ENCODE measurements around the gene TNNC1.

DNA sequence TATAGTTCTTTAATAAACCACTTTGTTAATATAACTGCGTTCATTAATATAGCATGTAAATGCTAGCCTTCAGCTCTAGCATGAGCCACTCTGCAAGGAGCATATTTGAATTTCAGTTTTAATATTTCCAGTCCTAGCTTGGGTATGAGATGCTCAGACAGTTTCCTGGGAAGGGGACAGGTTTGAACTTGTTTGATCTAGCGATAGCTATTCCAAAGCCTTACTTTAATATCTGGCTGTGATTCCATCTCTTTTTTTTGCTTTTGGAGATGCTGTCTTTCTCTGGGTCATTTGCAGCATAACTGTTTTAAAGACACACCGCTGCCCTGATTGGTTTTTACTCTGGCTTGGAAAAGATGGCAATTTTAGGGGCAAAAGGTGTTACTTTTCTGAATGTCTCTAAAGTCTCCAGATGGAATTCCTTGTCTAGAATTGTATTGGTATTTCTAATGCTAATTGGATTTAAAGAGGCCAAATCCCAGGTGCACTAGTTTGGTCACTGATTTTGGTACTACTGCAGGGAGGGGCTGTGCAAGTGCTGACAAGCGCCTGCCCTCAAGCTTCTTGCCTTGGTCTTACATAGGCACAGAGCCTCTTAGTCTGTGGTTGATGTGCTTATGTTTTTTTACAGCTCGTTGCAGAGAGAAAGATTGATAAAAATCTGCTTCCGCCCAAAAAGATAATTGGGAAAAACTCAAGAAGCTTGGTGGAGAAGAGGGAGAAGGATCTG, 4.4 kb upstream of the TNNC1 start:
- TF ChIP-seq CTCF (IDR thresholded peaks at IDR 0.05 in 4 of 5, conservative IDR thresholded peaks at IDR 0.05 in 1 of 5) (no peak), POLR2A (IDR thresholded peaks at IDR 0.05) (no peak)
